GM12874 (cell line): Measurements from ENCODE around the gene CCR9.

Experiments
- CTCF ChIP-seq: IDR thresholded peaks from 2 replicates; pipeline ENCODE4 v1.5.1; 2011; ENCODE audit warnings: low read depth, mild to moderate bottlenecking, control low read depth, low read length, moderate library complexity; ENCODE audit not compliant: insufficient read depth

The CCR9 gene

GRCh38 chr3:45904931-45905330 lies 18.6 kb downstream of the CCR9 start:
- TF ChIP-seq CTCF = no peak

- no peak for TF ChIP-seq CTCF
Measured at GRCh38 chr3:45905755-45906154, 19.4 kb downstream of the CCR9 start.

GRCh38 chr3:45906681-45907407 lies 20.5 kb downstream of the CCR9 start:
- TF ChIP-seq CTCF = peak; percentile 29; the same call in 1 of the 2 replicates

- no peak for TF ChIP-seq CTCF
Measured at GRCh38 chr3:45907769-45908705, 21.7 kb downstream of the CCR9 start.

GRCh38 chr3:45908761-45909160 lies 22.4 kb downstream of the CCR9 start:
- no peak for TF ChIP-seq CTCF

GRCh38 chr3:45909542-45909941 lies 23.2 kb downstream of the CCR9 start:
- no peak for TF ChIP-seq CTCF

- no peak for TF ChIP-seq CTCF
Measured at GRCh38 chr3:45910892-45911291, 24.5 kb downstream of the CCR9 start.
